K562 (cell line): ENCODE results near the gene GPR152. TPM values are rescaled to one million over a fixed set of nuclear protein-coding genes. Genes with fewer than 3 reads are reported as not detected.

ENCODE experiments used
- ARNT ChIP-seq, 2 experiments: fragments of 450-650 bp; IDR thresholded peaks; 2 replicates each; pipeline ENCODE4 v1.6.1; 2016; ENCODE audit warnings: mild to moderate bottlenecking in 1 of 2
- BRCA1 ChIP-seq, 2 experiments: fragments of 450-650 bp in 1 of 2; sonication (generic) in 1 of 2; formaldehyde crosslinking in 1 of 2; IDR thresholded peaks; 2 replicates each; pipeline versions ENCODE4 v1.5.0 to v1.6.1; 2017 to 2020; ENCODE audit warnings: mild to moderate bottlenecking in 1 of 2, missing genetic modification reagents in 1 of 2
- CBFB ChIP-seq: sonication (generic); formaldehyde crosslinking; IDR thresholded peaks from 2 replicates; pipeline ENCODE4 v1.4.0; 2020; ENCODE audit warnings: mild to moderate bottlenecking, missing genetic modification reagents
- CC2D1A ChIP-seq: fragments of 450-650 bp; IDR thresholded peaks from 2 replicates; pipeline ENCODE4 v1.6.1; 2017; ENCODE audit warnings: mild to moderate bottlenecking
- CREB1 ChIP-seq, 2 experiments: sonication (generic) in 1 of 2; formaldehyde crosslinking in 1 of 2; IDR thresholded peaks; 2 replicates each; pipeline versions ENCODE4 v1.6.1 to v1.8.0; 2012 to 2022; ENCODE audit warnings: inconsistent platforms in 1 of 2, mild to moderate bottlenecking in 1 of 2, missing genetic modification reagents in 1 of 2, moderate library complexity in 1 of 2
- CREBBP ChIP-seq: IDR thresholded peaks from one replicate; pipeline ENCODE4 v1.6.1; 2012; ENCODE audit warnings: low read depth, mild to moderate bottlenecking, control low read depth, inconsistent platforms, low read length
- DPF2 ChIP-seq: fragments of 450-650 bp; IDR thresholded peaks from 2 replicates; pipeline ENCODE4 v1.6.1; 2016
- GTF2A2 ChIP-seq: IDR thresholded peaks from 2 replicates; pipeline ENCODE4 v1.6.1; 2016; ENCODE audit warnings: mild to moderate bottlenecking, missing genetic modification characterization, missing compliant biosample characterization
- HDAC3 ChIP-seq: fragments of 450-650 bp; IDR thresholded peaks from 2 replicates; pipeline ENCODE4 v1.6.1; 2018; ENCODE audit warnings: borderline replicate concordance, mild to moderate bottlenecking, moderate library complexity; ENCODE audit not compliant: partially characterized antibody
- HSF4 ChIP-seq: fragments of 250-450 bp; sonication (Bioruptor Pico); IDR thresholded peaks from 2 replicates; pipeline ENCODE4 v2.1.2; 2022; ENCODE audit warnings: mild to moderate bottlenecking, moderate library complexity, borderline replicate concordance
- KHSRP ChIP-seq: fragments of 450-650 bp; IDR thresholded peaks from 2 replicates; pipeline ENCODE4 v1.6.1; 2017
- KLF1 ChIP-seq: fragments of 450-650 bp; IDR thresholded peaks from 2 replicates; pipeline ENCODE4 v1.6.1; 2016; ENCODE audit warnings: missing genetic modification characterization, missing compliant biosample characterization
- NUFIP1 ChIP-seq: fragments of 450-650 bp; IDR thresholded peaks from 2 replicates; pipeline ENCODE4 v1.6.1; 2018; ENCODE audit not compliant: partially characterized antibody
- PRMT5 ChIP-seq: sonication (generic); formaldehyde crosslinking; IDR thresholded peaks from 2 replicates; pipeline ENCODE4 v1.5.0; 2020; ENCODE audit warnings: missing genetic modification reagents
- RBFOX2 ChIP-seq: fragments of 200-400 bp; formaldehyde crosslinking; IDR thresholded peaks from 2 replicates; pipeline ENCODE4 v1.6.1; 2017; ENCODE audit warnings: low read depth, mild to moderate bottlenecking, low read length, moderate library complexity
- RBM17 ChIP-seq: fragments of 200-400 bp; formaldehyde crosslinking; IDR thresholded peaks from 2 replicates; pipeline ENCODE4 v1.6.1; 2017; ENCODE audit warnings: low read depth, mild to moderate bottlenecking, low read length, borderline replicate concordance
- USF2 ChIP-seq: sonication (generic); formaldehyde crosslinking; IDR thresholded peaks from 2 replicates; pipeline ENCODE4 v1.5.0; 2020; ENCODE audit warnings: missing genetic modification reagents
- ZBTB9 ChIP-seq: fragments of 450-650 bp; formaldehyde crosslinking; IDR thresholded peaks from 2 replicates; pipeline ENCODE4 v1.4.0; 2020; ENCODE audit warnings: mild to moderate bottlenecking, moderate library complexity
- ZNF57 ChIP-seq: fragments of 450-650 bp; formaldehyde crosslinking; IDR thresholded peaks from 2 replicates; pipeline ENCODE4 v1.4.0; 2020; ENCODE audit warnings: mild to moderate bottlenecking, moderate library complexity
- ZNF592 ChIP-seq: fragments of 450-650 bp; IDR thresholded peaks from 2 replicates; pipeline ENCODE4 v1.6.1; 2017; ENCODE audit warnings: antibody characterized with exemption, mild to moderate bottlenecking
- ZNF740 ChIP-seq, 3 experiments: fragments of 200-800 bp in 1 of 3; sonication (Bioruptor generic) in 1 of 3; sonication (generic) in 1 of 3; formaldehyde crosslinking in 1 of 3; IDR thresholded peaks; 2 replicates each; pipeline versions ENCODE4 v1.6.1 to v1.8.0; 2016 to 2022; ENCODE audit warnings: mild to moderate bottlenecking in 2 of 3, missing compliant biosample characterization in 2 of 3, missing genetic modification characterization in 2 of 3, missing genetic modification reagents in 1 of 3
- polyA plus RNA-seq, 8 experiments: library from polyadenylated mRNA; depleted of rRNA in 4 of 8; stranded (reverse) in 5 of 8; unstranded in 3 of 8; fragments of >200 nt; fragmentation: Nextera tagmentation in 2 of 8; fragmentation: Illumina TruSeq in 1 of 8; extraction: Ambion mirVana in 2 of 8; extraction: Trizol in 1 of 8; gene quantifications; 2 replicates each; pipeline versions ENCODE4 v1.2.1 to v1.2.3, GENCODE V29; 2011 to 2014; ENCODE audit warnings: inconsistent platforms in 1 of 8, missing spikeins in 1 of 8
- total RNA-seq, 7 experiments: library from RNA; depleted of rRNA in 6 of 7; stranded (reverse); fragments of >200 nt in 6 of 7; fragmentation: Illumina TruSeq in 2 of 7; extraction: Trizol in 2 of 7; gene quantifications; 2 replicates each; pipeline versions ENCODE4 v1.2.1 to v1.2.3, GENCODE V29; 2011 to 2021; ENCODE audit warnings: low replicate concordance in 1 of 7

Gene GPR152
- total and polyA plus RNA-seq, 9 of the 15 experiments (the other 6 are each of a cell fraction or from before 2014, with no cell fraction given) = not detected

GRCh38 chr11:67401495-67402191 lies 50.9 kb downstream of the GPR152 start, which contains the start of gene PPP1CA (continued):
- TF ChIP-seq CREB1 (IDR thresholded peaks at IDR 0.05) (peak; percentile 1; the same call in 1 of the 2 replicates), CREB1 (CRISPR knock-in tag; IDR thresholded peaks at IDR 0.05) (no peak), DPF2 (no peak; the same call in 1 of the 2 replicates), RBM17 (no peak), CREBBP (no peak), BRCA1 (IDR thresholded peaks at IDR 0.05) (no peak), BRCA1 (CRISPR knock-in tag; IDR thresholded peaks at IDR 0.05) (no peak), USF2 (CRISPR knock-in tag) (no peak), ZBTB9 (CRISPR knock-in tag) (peak; percentile 52; the same call in 1 of the 2 replicates), HSF4 (no peak), RBFOX2 (peak; percentile 83), NUFIP1 (no peak), ZNF740 (CRISPR knock-in tag; IDR thresholded peaks at IDR 0.05) (peak; percentile 96), ZNF740 (tag; IDR thresholded peaks at IDR 0.05) (peak in 1 of 2 experiments; percentile 84; a peak in 2 of 4 replicates), CC2D1A (no peak), KHSRP (no peak), ZNF57 (CRISPR knock-in tag) (no peak), ZNF592 (peak; percentile 54; the same call in 1 of the 2 replicates), HDAC3 (no peak), ARNT (IDR thresholded peaks at IDR 0.05) (no peak; a peak in 1 of 4 replicates), PRMT5 (no peak), GTF2A2 (tag) (no peak), CBFB (CRISPR knock-in tag) (no peak), KLF1 (tag) (peak; percentile 82)
